WI38 (cell line): ENCODE measurements around the gene MAN1C1.
"Not testable (repeated sequence)": the region's sequence is repeated elsewhere in the genome, so short reads cannot be mapped to it uniquely, and the experiment has no call there.

ENCODE experiments used
- H3K4me3 ChIP-seq: 2 replicates; pipeline ENCODE4 v1.5.1; 2011; ENCODE audit warnings: low read depth, mild to moderate bottlenecking, control low read depth, low read length
- CTCF ChIP-seq: IDR thresholded peaks from 2 replicates; pipeline ENCODE4 v1.5.1; 2012; ENCODE audit warnings: low read depth, mild to moderate bottlenecking, control low read depth, low read length

MAN1C1 gene

GRCh38 chr1:25695090-25695770, 78.6 kb downstream of the MAN1C1 start:
- H3K4me3 ChIP-seq, result 0 out of 2 replicates have a peak overlapping the region, but pooled peaks have one; percentile 11
- no peak for TF ChIP-seq CTCF

GRCh38 chr1:25695771-25696311, 79.2 kb downstream of the MAN1C1 start:
- H3K4me3 ChIP-seq, result 0 out of 2 replicates have a peak overlapping the region, but pooled peaks have one; percentile 11
- no peak for TF ChIP-seq CTCF

GRCh38 chr1:25696643-25697042, 80.1 kb downstream of the MAN1C1 start:
- H3K4me3 ChIP-seq, result not testable (repeated sequence)

GRCh38 chr1:25697435-25698217, 81.0 kb downstream of the MAN1C1 start:
- no peak overlapping the region for H3K4me3 ChIP-seq
- no peak for TF ChIP-seq CTCF

- TF ChIP-seq CTCF, result no peak
- H3K4me3 ChIP-seq, result no peak overlapping the region
These were observed 81.7 kb downstream of the MAN1C1 start for GRCh38 chr1:25698252-25698651.

GRCh38 chr1:25699059-25699458, 82.5 kb downstream of the MAN1C1 start:
- H3K4me3 ChIP-seq, result not testable (repeated sequence)

- H3K4me3 ChIP-seq, result no peak overlapping the region
- TF ChIP-seq CTCF, result no peak
These were observed 83.0 kb downstream of the MAN1C1 start for GRCh38 chr1:25699500-25700143.

- H3K4me3 ChIP-seq, result no peak overlapping the region
- TF ChIP-seq CTCF, result no peak
These were observed 83.5 kb downstream of the MAN1C1 start for GRCh38 chr1:25700144-25700523.
